Hematopoietic multipotent progenitor cell treated with erythropoietin and hydrocortisone succinate and interleukin-3 and kit ligand, for 4 days (in vitro differentiated cells): ENCODE results near the gene LTV1.

Experiments used
- DNase-seq: peaks from one replicate; pipeline ENCODE4 v3.0.0-alpha.2; 2015

LTV1 gene

GRCh38 chr6:143896126-143896860 is 53.2 kb downstream of the LTV1 start:
- peak; percentile 18 for DNase-seq

DNA sequence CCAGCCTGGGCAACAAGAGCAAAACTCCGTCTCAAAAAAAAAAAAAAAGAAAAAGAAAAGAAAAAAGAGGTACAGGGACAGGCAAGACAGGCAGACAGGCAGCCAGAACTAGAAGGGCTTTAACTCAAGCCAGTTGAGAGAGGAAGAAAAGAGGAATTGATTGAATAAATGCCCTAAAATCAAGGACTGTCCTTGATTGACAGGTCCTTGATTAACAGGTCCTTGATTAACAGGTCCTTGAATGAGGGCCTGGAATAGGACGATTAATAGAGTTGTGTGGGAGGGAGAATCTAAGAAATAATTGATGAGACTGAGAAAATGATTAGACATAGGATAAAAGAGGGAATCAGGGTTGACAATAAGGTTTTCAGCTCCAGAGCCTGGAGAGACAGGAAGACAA is 57.2 kb downstream of the LTV1 start:
- DNase-seq, result no peak

GRCh38 chr6:143901885-143902750 is 59.0 kb downstream of the LTV1 start:
- DNase-seq, result no peak

DNA sequence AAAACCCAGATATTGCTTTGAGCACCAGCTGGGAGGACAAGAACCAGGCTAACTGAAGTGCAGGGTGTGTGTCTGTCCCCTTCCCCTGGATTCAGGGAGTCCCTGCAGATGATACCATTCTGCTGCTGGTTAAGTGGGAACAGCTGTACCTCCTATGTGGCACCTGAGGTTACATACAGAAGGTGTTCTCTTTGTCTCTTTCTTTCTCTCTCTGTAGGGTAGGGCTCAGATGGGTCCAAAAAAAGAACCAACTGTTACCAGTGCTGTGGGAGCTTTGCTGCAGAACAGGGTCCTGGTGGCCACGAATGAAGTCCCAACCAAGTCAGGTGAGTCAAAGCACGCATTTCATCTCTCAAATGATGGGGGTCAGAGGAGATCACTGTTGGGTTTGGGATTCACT is 59.7 kb downstream of the LTV1 start:
- DNase-seq, result no peak

DNA sequence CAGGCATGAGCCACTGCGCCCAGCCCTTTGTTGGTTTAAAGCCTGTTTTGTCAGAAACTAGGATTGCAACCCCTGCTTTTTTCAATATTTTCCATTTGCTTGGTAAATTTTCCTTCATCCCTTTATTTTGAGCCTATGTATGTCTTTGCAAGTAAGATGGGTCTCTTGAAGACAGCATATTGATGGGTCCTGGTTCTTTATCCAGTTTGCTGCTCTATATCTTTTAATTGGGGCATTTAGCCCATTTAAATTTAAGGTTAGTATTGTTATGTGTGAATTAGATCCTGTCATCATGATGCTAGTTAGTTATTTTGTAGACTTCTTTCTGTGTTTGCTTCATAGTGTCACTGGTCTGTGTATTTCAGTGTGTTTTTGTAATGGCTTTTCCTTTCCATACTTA is 67.9 kb downstream of the LTV1 start:
- DNase-seq, result no peak

- no peak for DNase-seq
Measured at GRCh38 chr6:143912671-143913070, 69.5 kb downstream of the LTV1 start.
